Fibroblast of lung (primary cell): ENCODE results near the gene MAPKAP1. TPM values are rescaled to one million over a fixed set of nuclear protein-coding genes. Genes with fewer than 3 reads are reported as not detected.

Experiments
- DNase-seq, 2 donors: peaks; one replicate each; pipeline versions ENCODE4 v3.0.0 to v3.0.0-alpha.2; 2010; ENCODE audit warnings: low read depth in 2 of 2
- H2AFZ ChIP-seq: 2 replicates; pipeline ENCODE4 v1.5.1; 2012; ENCODE audit warnings: low read length, control low read depth, inconsistent platforms
- H3K27ac ChIP-seq: 2 replicates; pipeline ENCODE4 v1.5.1; 2011; ENCODE audit warnings: low read length, control low read depth; ENCODE audit not compliant: insufficient read depth
- H3K27me3 ChIP-seq: 2 replicates; pipeline ENCODE4 v1.5.1; 2011; ENCODE audit warnings: mild to moderate bottlenecking, low read length; ENCODE audit not compliant: control insufficient read depth, insufficient read depth
- H3K36me3 ChIP-seq: 2 replicates; pipeline ENCODE4 v1.5.1; 2011; ENCODE audit warnings: low read length; ENCODE audit not compliant: control insufficient read depth, insufficient read depth
- H3K4me1 ChIP-seq: 2 replicates; pipeline ENCODE4 v1.5.1; 2011; ENCODE audit warnings: low read length; ENCODE audit not compliant: control insufficient read depth, insufficient read depth; ENCODE audit errors: extremely low read depth
- H3K4me2 ChIP-seq: 2 replicates; pipeline ENCODE4 v1.5.1; 2011; ENCODE audit warnings: low read length, control low read depth; ENCODE audit not compliant: insufficient read depth; ENCODE audit errors: extremely low read depth
- H3K4me3 ChIP-seq, 4 experiments: fragments of 200-600 bp in 1 of 4; sonication (generic) in 1 of 4; replicated peaks in 1 of 4; 2 replicates each; pipeline ENCODE4 v1.5.1; 2011 to 2016; ENCODE audit warnings: low read length in 4 of 4, low read depth in 3 of 4, mild to moderate bottlenecking in 3 of 4, control low read depth in 2 of 4, inconsistent platforms in 1 of 4, mixed read lengths in 1 of 4; ENCODE audit not compliant: insufficient read depth in 1 of 4; ENCODE audit errors: control extremely low read depth in 1 of 4
- H3K79me2 ChIP-seq: 2 replicates; pipeline ENCODE4 v1.5.1; 2012; ENCODE audit warnings: mild to moderate bottlenecking, low read length, inconsistent platforms; ENCODE audit not compliant: control insufficient read depth, insufficient read depth
- H3K9ac ChIP-seq: 2 replicates; pipeline ENCODE4 v1.5.1; 2011; ENCODE audit warnings: mild to moderate bottlenecking, low read length, control low read depth; ENCODE audit not compliant: insufficient read depth
- H3K9me3 ChIP-seq: 2 replicates; pipeline ENCODE4 v1.5.1; 2012; ENCODE audit warnings: low read depth, low read length; ENCODE audit not compliant: control insufficient read depth, insufficient read depth
- H4K20me1 ChIP-seq: 2 replicates; pipeline ENCODE4 v1.5.1; 2011; ENCODE audit warnings: low read length; ENCODE audit not compliant: control insufficient read depth, insufficient read depth; ENCODE audit errors: extremely low read depth
- EZH2 ChIP-seq: IDR thresholded peaks from 2 replicates; pipeline ENCODE4 v1.5.1; 2012; ENCODE audit warnings: low read length, control low read depth, mild to moderate bottlenecking; ENCODE audit errors: missing control alignments
- polyA plus RNA-seq, 2 donors: library from polyadenylated mRNA; depleted of rRNA in 1 of 2; stranded (reverse) in 1 of 2; unstranded in 1 of 2; fragments of >200 nt; gene quantifications; 2 replicates each; pipeline ENCODE4 v1.2.1, GENCODE V29; 2011 to 2012; ENCODE audit warnings: missing spikeins in 1 of 2
- total RNA-seq: library from RNA; depleted of rRNA; stranded (reverse); fragments of >200 nt; gene quantifications from 2 replicates; pipeline ENCODE4 v1.2.1, GENCODE V29; 2014
- TF ChIP-seq, protein P1 (sequence below), 2 donors: IDR thresholded peaks in 1 of 2; conservative IDR thresholded peaks in 1 of 2; 1 replicate in 1 of 2; 2 replicates in 1 of 2; pipeline ENCODE4 v1.5.1; 2011 to 2012; ENCODE audit warnings: low read length in 2 of 2, control low read depth in 1 of 2, inconsistent platforms in 1 of 2, low read depth in 1 of 2, mild to moderate bottlenecking in 1 of 2

MAPKAP1 gene
- total and polyA plus RNA-seq, 2 donors (not counting 1 experiment from before 2014, with no cell fraction given): 63.7 to 127 TPM

DNA sequence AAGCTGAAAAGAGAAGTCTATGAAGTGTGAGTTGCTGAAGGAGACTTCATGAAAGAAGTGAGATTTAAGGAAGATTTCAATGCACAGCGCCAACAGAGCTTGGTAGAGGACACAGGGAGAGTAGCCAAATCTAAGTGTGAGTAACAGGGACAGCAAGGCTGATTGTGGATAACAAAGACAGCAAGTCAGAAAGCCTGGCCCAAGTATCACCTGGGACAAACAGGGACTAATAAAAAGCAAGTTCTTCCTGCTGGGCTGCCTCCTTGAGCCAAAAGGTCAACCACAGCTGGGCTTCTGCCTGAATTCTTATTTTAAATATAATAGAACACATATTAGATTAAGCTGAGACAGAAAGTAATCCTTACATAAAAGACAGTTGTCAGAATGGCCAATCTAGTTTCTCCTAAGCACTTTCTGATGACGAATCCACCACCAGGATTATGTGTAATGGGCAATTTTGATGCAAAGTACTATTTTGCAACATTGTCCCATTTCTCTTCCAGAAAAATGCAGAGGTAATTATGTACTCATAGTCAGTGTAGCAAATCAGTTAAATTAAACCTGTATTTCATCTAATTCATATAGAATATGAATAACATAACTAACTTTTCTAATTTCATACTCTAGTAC, 73.8 kb downstream of the MAPKAP1 start:
- Histone ChIP-seq H3K9me3 (no peaks in the 10 kb centered on the region), H3K4me3 (no peak overlapping the region), H3K4me1 (peaks cover 10% of the 10 kb centered on the region), H3K27me3 (no peaks in the 10 kb centered on the region), H4K20me1 (no peaks in the 10 kb centered on the region), H2AFZ (no peak overlapping the region), H3K27ac (no peak overlapping the region), H3K4me2 (no peak overlapping the region), H3K36me3 (no peaks in the 10 kb centered on the region), H3K79me2 (peaks cover 40% of the 10 kb centered on the region), H3K9ac (no peak overlapping the region)
- no peak for TF ChIP-seq EZH2
- TF ChIP-seq, protein P1, sequence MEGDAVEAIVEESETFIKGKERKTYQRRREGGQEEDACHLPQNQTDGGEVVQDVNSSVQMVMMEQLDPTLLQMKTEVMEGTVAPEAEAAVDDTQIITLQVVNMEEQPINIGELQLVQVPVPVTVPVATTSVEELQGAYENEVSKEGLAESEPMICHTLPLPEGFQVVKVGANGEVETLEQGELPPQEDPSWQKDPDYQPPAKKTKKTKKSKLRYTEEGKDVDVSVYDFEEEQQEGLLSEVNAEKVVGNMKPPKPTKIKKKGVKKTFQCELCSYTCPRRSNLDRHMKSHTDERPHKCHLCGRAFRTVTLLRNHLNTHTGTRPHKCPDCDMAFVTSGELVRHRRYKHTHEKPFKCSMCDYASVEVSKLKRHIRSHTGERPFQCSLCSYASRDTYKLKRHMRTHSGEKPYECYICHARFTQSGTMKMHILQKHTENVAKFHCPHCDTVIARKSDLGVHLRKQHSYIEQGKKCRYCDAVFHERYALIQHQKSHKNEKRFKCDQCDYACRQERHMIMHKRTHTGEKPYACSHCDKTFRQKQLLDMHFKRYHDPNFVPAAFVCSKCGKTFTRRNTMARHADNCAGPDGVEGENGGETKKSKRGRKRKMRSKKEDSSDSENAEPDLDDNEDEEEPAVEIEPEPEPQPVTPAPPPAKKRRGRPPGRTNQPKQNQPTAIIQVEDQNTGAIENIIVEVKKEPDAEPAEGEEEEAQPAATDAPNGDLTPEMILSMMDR (conservative IDR thresholded peaks at IDR 0.05 in 1 of 2, IDR thresholded peaks at IDR 0.05 in 1 of 2; ENCODE audit: low read depth in 1 of 2, low read length in 2 of 2): no peak
- peak in 1 of 2 donors; percentile 43 for DNase-seq

DNA sequence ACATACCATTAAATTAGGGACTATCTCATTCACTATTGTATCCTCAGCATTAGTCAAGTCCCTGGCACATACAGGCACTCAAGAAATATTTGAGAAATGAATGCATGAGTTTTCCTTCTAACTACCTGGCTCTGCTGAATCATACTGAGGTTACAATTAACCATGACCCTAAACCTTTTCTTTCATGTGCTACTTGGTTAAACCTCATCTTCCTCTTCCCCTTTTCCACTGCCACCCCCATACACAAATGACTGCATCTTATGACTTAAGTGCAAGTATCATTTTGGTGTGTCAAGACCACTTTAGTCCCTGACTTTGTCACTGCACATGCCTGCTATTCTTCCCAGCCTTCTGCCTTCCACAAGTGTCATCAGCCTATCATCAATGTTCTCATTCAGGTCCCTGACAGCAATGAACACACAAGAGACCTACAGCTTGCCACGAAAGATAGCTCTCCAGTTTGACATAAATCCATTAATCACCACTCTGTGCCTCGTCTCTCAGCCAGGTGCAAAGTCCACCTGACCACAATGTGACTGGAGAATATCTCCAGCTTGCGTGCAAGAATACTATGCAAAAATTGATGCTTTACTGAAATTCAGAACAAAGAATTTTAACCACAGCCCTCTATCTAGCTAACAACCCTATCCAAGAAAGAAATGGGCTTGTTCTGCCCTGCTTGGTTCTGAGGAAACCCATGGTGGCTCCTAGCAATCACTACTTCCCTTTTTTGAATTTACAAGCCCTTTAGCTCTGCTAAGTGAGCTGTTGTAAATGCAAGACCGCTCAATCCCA, 74.5 kb downstream of the MAPKAP1 start:
- DNase-seq: peak in 1 of 2 donors; percentile 81
- Histone ChIP-seq H2AFZ (no peak overlapping the region), H3K9ac (no peak overlapping the region), H4K20me1 (no peaks in the 10 kb centered on the region), H3K4me1 (peaks cover 10% of the 10 kb centered on the region), H3K9me3 (no peaks in the 10 kb centered on the region), H3K27ac (no peak overlapping the region), H3K36me3 (no peaks in the 10 kb centered on the region), H3K79me2 (peaks cover 46% of the 10 kb centered on the region), H3K4me3 (no peak overlapping the region), H3K27me3 (no peaks in the 10 kb centered on the region), H3K4me2 (no peak overlapping the region)
- TF ChIP-seq, protein P1 (conservative IDR thresholded peaks at IDR 0.05 in 1 of 2, IDR thresholded peaks at IDR 0.05 in 1 of 2; ENCODE audit: low read depth in 1 of 2, low read length in 2 of 2): no peak
- no peak for TF ChIP-seq EZH2

DNA sequence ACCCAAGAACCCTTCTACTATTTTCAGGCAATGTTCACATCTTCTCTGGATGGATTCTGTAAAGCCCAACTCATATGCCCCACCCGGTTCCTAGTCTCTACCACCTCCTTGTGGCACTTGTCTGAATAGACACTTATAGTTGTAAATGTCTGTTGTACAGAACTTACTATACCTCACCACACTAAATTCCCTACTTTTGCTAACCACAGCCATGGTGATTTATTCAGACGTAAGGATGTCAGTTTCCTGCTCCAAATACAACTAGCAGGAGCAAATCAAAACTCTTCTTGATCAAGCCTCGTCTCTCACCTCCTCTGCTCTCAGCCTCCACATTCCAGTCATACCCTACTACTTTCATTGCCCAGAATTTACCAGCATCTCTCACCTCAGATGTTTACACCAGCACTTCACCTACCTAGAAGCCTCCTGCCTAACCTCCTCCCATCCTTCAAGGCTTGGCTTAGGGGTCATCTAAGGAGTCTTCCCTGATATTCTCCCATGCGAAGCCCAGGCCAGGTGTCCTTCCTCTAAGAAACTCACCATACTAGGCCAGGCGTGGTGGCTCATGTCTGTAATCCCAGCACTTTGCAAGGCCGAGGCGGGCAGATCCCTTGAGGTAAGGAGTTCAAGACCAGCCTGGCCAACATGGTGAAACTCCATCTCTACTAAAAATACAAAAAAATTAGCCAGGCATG, 75.5 kb downstream of the MAPKAP1 start:
- Histone ChIP-seq H3K4me2 (no peak overlapping the region), H3K4me1 (peaks cover 10% of the 10 kb centered on the region), H3K27me3 (no peaks in the 10 kb centered on the region), H3K27ac (no peak overlapping the region), H3K36me3 (no peaks in the 10 kb centered on the region), H2AFZ (no peak overlapping the region), H3K9ac (no peak overlapping the region), H3K9me3 (no peaks in the 10 kb centered on the region), H3K79me2 (peaks cover 46% of the 10 kb centered on the region), H4K20me1 (no peaks in the 10 kb centered on the region), H3K4me3 (no peak overlapping the region)
- peak; percentile 60 to 77 for DNase-seq
- no peak for TF ChIP-seq EZH2
- TF ChIP-seq, protein P1 (conservative IDR thresholded peaks at IDR 0.05 in 1 of 2, IDR thresholded peaks at IDR 0.05 in 1 of 2; ENCODE audit: low read depth in 1 of 2, low read length in 2 of 2): peak; percentile 70 to 71
